HCT116 (cell line): ENCODE measurements around the gene CD9. TPM values are rescaled to one million over a fixed set of nuclear protein-coding genes. Genes with fewer than 3 reads are reported as not detected.

Experiments
- ATAC-seq: fragments of 200-7000 bp; cut with Tn5 transposase; 2 replicates; pipeline ENCODE4 v1.9.1; 2020; ENCODE audit warnings: mild to moderate bottlenecking, moderate library complexity
- BruUV-seq: library from RNA; stranded (reverse); fragments of 400-500 nt; replicated peaks from 2 replicates; lab custom pipeline; 2021; lab: Mats Ljungman, UMichigan
- CTCF ChIA-PET: fragments of 300-600 bp; sonication (Branson Sonifier 250); formaldehyde crosslinking; loops from one replicate; lab custom pipeline; 2021; ENCODE audit warnings: antibody characterized with exemption; lab: Charles Lee
- POLR2A ChIA-PET: fragments of 300-600, 350-600 bp; sonication (Branson Sonifier 250); formaldehyde crosslinking; loops from one replicate; lab custom pipeline; 2021; ENCODE audit warnings: antibody characterized with exemption; lab: Charles Lee
- RAD21 ChIA-PET, 2 experiments: fragments of 300-600 bp; sonication (Branson Sonifier 250); formaldehyde crosslinking; loops; one replicate each; lab custom pipeline; 2023; ENCODE audit warnings: low total read pairs in 2 of 2; ENCODE audit not compliant: uncharacterized antibody in 2 of 2, unreplicated experiment in 2 of 2, low non-redundant PET in 1 of 2; lab: Charles Lee
- DNase-seq: peaks from one replicate; pipeline ENCODE4 v3.0.0-alpha.2; 2010; ENCODE audit warnings: low read depth, low spot score
- H2AFZ ChIP-seq: fragments of 200-600 bp; shearing (Covaris generic), sonication (generic); 2 replicates; pipeline ENCODE4 v1.6.1; 2017; ENCODE audit warnings: low read depth, mixed run types, mixed read lengths, antibody characterized with exemption, low read length; ENCODE audit not compliant: poor library complexity, severe bottlenecking
- H3K27ac ChIP-seq: 2 replicates; pipeline ENCODE4 v1.5.1; 2012; ENCODE audit warnings: low read depth, low read length
- H3K27me3 ChIP-seq: fragments of 200-600 bp; sonication (generic); 2 replicates; pipeline ENCODE4 v1.6.1; 2016; ENCODE audit warnings: mixed run types, low read length, mixed read lengths; ENCODE audit not compliant: insufficient read depth
- H3K36me3 ChIP-seq, 2 experiments: fragments of 200-500 bp in 1 of 2; fragments of 200-600 bp in 1 of 2; sonication (Bioruptor generic) in 1 of 2; sonication (generic) in 1 of 2; 2 replicates each; pipeline versions ENCODE4 v1.5.1 to v1.6.1; 2014 to 2016; ENCODE audit warnings: low read length in 2 of 2, inconsistent platforms in 1 of 2, mixed read lengths in 1 of 2, mixed run types in 1 of 2; ENCODE audit not compliant: insufficient read depth in 2 of 2, control insufficient read depth in 1 of 2
- H3K4me1 ChIP-seq, 2 experiments: fragments of 200-600 bp in 1 of 2; sonication (generic) in 1 of 2; 2 replicates each; pipeline versions ENCODE4 v1.5.1 to v1.6.1; 2012 to 2017; ENCODE audit warnings: low read length in 2 of 2, inconsistent platforms in 1 of 2, mild to moderate bottlenecking in 1 of 2, mixed read lengths in 1 of 2, mixed run types in 1 of 2, moderate library complexity in 1 of 2; ENCODE audit not compliant: insufficient read depth in 2 of 2, control insufficient read depth in 1 of 2
- H3K4me2 ChIP-seq: fragments of 200-600 bp; sonication (generic); 2 replicates; pipeline ENCODE4 v1.6.1; 2017; ENCODE audit warnings: mixed run types, low read length, mixed read lengths
- H3K4me3 ChIP-seq, 2 experiments: fragments of 200-600 bp in 1 of 2; sonication (generic) in 1 of 2; replicated peaks in 1 of 2; 2 replicates each; pipeline ENCODE4 v1.5.1; 2011 to 2016; ENCODE audit warnings: low read length in 2 of 2, control low read depth in 1 of 2, low read depth in 1 of 2, mild to moderate bottlenecking in 1 of 2, mixed read lengths in 1 of 2, mixed run types in 1 of 2
- H3K79me2 ChIP-seq: fragments of 200-600 bp; sonication (generic); 2 replicates; pipeline ENCODE4 v1.6.1; 2017; ENCODE audit warnings: mild to moderate bottlenecking, mixed run types, low read length, moderate library complexity, mixed read lengths; ENCODE audit not compliant: insufficient read depth
- H3K9ac ChIP-seq: fragments of 200-600 bp; sonication (generic); 2 replicates; pipeline ENCODE4 v1.6.1; 2016; ENCODE audit warnings: low read length, mixed read lengths
- H3K9me2 ChIP-seq: fragments of 200-600 bp; sonication (generic), shearing (Covaris generic); 2 replicates; pipeline ENCODE4 v1.6.1; 2017; ENCODE audit warnings: mixed run types, mild to moderate bottlenecking, moderate library complexity; ENCODE audit not compliant: insufficient read depth
- H3K9me3 ChIP-seq, 2 experiments: fragments of 200-500 bp in 1 of 2; fragments of 200-600 bp in 1 of 2; sonication (Bioruptor generic) in 1 of 2; sonication (generic) in 1 of 2; 2 replicates each; pipeline ENCODE4 v1.6.1; 2014 to 2017; ENCODE audit warnings: low read length in 2 of 2, mixed read lengths in 2 of 2, inconsistent platforms in 1 of 2, low read depth in 1 of 2, mild to moderate bottlenecking in 1 of 2, mixed run types in 1 of 2, moderate library complexity in 1 of 2; ENCODE audit not compliant: control insufficient read depth in 1 of 2, insufficient read depth in 1 of 2
- H4K20me1 ChIP-seq: fragments of 200-600 bp; sonication (generic), shearing (Covaris generic); 2 replicates; pipeline ENCODE4 v1.6.1; 2017; ENCODE audit warnings: mixed run types, mild to moderate bottlenecking, moderate library complexity; ENCODE audit not compliant: insufficient read depth
- CBX3 ChIP-seq: IDR thresholded peaks from 2 replicates; pipeline ENCODE4 v1.6.1; 2012; ENCODE audit warnings: low read depth
- CEBPB ChIP-seq: IDR thresholded peaks from 2 replicates; pipeline ENCODE4 v1.6.1; 2012; ENCODE audit warnings: low read depth
- EGR1 ChIP-seq: IDR thresholded peaks from 2 replicates; pipeline ENCODE4 v1.6.1; 2012; ENCODE audit warnings: low read depth
- EZH2 ChIP-seq: fragments of 200-600 bp; sonication (generic); IDR thresholded peaks from 2 replicates; pipeline ENCODE4 v1.6.1; 2017; ENCODE audit warnings: antibody characterized with exemption, mixed run types
- EZH2phosphoT487 ChIP-seq: fragments of 200-600 bp; IDR thresholded peaks from 2 replicates; pipeline ENCODE4 v1.6.1; 2018; ENCODE audit warnings: antibody characterized with exemption, borderline replicate concordance
- FOSL1 ChIP-seq: IDR thresholded peaks from 2 replicates; pipeline ENCODE4 v1.6.1; 2012; ENCODE audit warnings: low read depth
- JUND ChIP-seq: IDR thresholded peaks from 2 replicates; pipeline ENCODE4 v1.6.1; 2012
- POLR2A ChIP-seq: IDR thresholded peaks from 2 replicates; pipeline ENCODE4 v1.7.0; 2011; ENCODE audit warnings: borderline replicate concordance; ENCODE audit not compliant: insufficient read depth, insufficient read length; ENCODE audit errors: extremely low read depth
- POLR2AphosphoS5 ChIP-seq: IDR thresholded peaks from 2 replicates; pipeline ENCODE4 v1.6.1; 2011; ENCODE audit warnings: mild to moderate bottlenecking, low read depth, low read length, moderate library complexity
- SIN3A ChIP-seq: IDR thresholded peaks from 2 replicates; pipeline ENCODE4 v1.6.1; 2012; ENCODE audit warnings: low read depth
- SP1 ChIP-seq: IDR thresholded peaks from 2 replicates; pipeline ENCODE4 v1.6.1; 2012; ENCODE audit warnings: low read depth
- SRF ChIP-seq: IDR thresholded peaks from 2 replicates; pipeline ENCODE4 v1.6.1; 2012; ENCODE audit warnings: low read depth
- TCF7L2 ChIP-seq: IDR thresholded peaks from 2 replicates; pipeline ENCODE4 v1.7.0; 2011; ENCODE audit warnings: borderline replicate concordance, inconsistent platforms; ENCODE audit not compliant: insufficient read depth, insufficient read length; ENCODE audit errors: extremely low read depth
- ZFX ChIP-seq: fragments of 450-650 bp; IDR thresholded peaks from 2 replicates; pipeline ENCODE4 v1.6.1; 2017
- ZNF274 ChIP-seq: fragments of 200-500 bp; sonication (Bioruptor generic); IDR thresholded peaks from 2 replicates; pipeline ENCODE4 v1.6.1; 2014; ENCODE audit warnings: mild to moderate bottlenecking, low read depth, low read length, inconsistent platforms
- intact Hi-C: fragments of 100-400 bp; cut with micrococcal nuclease; formaldehyde crosslinking; loops from 2 replicates; pipeline ENCODE4 v1.10.0; 2022
- total RNA-seq: library from RNA; stranded (reverse); gene quantifications from one replicate; pipeline ENCODE4 v1.2.1, GENCODE V29; 2021; ENCODE audit not compliant: unreplicated experiment
- TF ChIP-seq, protein P1 (sequence below): IDR thresholded peaks from 2 replicates; pipeline ENCODE4 v1.6.1; 2012
- TF ChIP-seq, protein P2 (sequence below): IDR thresholded peaks from 2 replicates; pipeline ENCODE4 v1.6.1; 2011; ENCODE audit warnings: mild to moderate bottlenecking, low read length, moderate library complexity; ENCODE audit not compliant: insufficient replicate concordance; ENCODE audit errors: extremely low read depth
- TF ChIP-seq, protein P3 (sequence below): IDR thresholded peaks from 2 replicates; pipeline ENCODE4 v1.6.1; 2012
- TF ChIP-seq, protein P4 (sequence below), 3 experiments: fragments of 200-600 bp in 1 of 3; sonication (generic) in 1 of 3; IDR thresholded peaks in 2 of 3; conservative IDR thresholded peaks in 1 of 3; 2 replicates each; pipeline ENCODE4 v1.5.1; 2012 to 2017; ENCODE audit warnings: low read depth in 2 of 3, low read length in 2 of 3, antibody characterized with exemption in 1 of 3, borderline replicate concordance in 1 of 3, control low read depth in 1 of 3, mild to moderate bottlenecking in 1 of 3, mixed read lengths in 1 of 3, mixed run types in 1 of 3, moderate library complexity in 1 of 3; ENCODE audit not compliant: insufficient read depth in 1 of 3

The CD9 gene
- total RNA-seq, 1 experiment from 2014 or later, result 182 TPM

DNA sequence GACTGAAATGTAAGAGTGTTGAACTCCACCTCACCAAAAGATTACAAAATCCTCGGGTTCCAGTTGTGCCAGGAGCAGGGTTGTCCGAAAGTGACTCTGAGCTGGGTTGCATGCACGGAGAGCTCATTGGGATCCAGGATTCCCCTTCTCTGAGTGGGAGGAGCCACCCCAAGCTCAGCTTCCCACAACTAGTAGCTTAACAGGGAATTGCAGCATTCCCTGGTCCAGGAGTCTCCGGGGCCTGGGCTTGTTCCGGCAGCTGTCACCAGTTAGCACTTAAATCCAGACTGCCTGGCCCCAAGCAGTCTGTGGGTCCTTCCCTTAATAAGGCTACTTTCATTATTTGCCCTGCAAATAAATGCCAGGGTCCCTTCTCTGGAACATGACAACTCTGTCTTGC lies 50.1 kb downstream of the CD9 start (continued):
- TF ChIP-seq POLR2A (no peak), POLR2AphosphoS5 (no peak), SIN3A (no peak), SRF (no peak), EZH2 (no peak), FOSL1 (no peak), JUND (no peak), SP1 (no peak), CBX3 (no peak), CEBPB (no peak), EGR1 (no peak)
- TF ChIP-seq, all 23 proteins: peak for 0

DNA sequence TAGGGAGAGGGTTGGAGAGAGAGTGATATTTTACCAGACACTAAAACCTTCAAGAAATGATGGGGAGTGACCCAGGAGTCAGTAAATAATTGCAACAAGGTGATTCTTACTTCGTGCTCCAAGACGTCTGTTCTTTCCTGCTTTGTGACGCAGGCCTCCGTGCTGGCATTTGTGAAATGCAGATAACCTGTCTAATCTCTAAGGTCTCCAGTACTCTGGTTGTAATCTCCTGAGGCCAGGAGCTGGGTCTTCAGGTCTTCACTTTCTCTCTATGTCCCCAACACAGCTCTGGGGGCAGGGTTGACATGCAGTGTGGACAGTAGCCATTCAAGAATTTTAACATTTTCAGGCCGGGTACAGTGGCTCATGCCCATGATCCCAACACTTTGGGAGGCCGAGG lies 53.1 kb downstream of the CD9 start:
- H3K79me2 ChIP-seq, result no peaks in the 10 kb centered on the region
- RAD21 ChIA-PET, result no interaction called here
- H3K27me3 ChIP-seq, result no peaks in the 10 kb centered on the region
- CTCF ChIA-PET, result no interaction called here
- POLR2A ChIA-PET, result no interaction called here
- no TSS peak for BruUV-seq
- H3K36me3 ChIP-seq, result no peaks in the 10 kb centered on the region
- H4K20me1 ChIP-seq, result no peaks in the 10 kb centered on the region
- no peak overlapping the region for H3K9ac ChIP-seq
- DNase-seq, result no peak
- no peaks in the 10 kb centered on the region for H3K9me2 ChIP-seq
- H3K27ac ChIP-seq, result no peak overlapping the region
- intact Hi-C loops, result no loop called here
- ATAC-seq, result no peak
- no peaks in the 10 kb centered on the region for H3K4me1 ChIP-seq
- 0 out of 4 replicates have a peak, but pooled peaks cover 0 to 2% of the 10 kb centered on the region in 2 experiments for H3K9me3 ChIP-seq
- H3K4me2 ChIP-seq, result no peak overlapping the region
- no peak overlapping the region for H2AFZ ChIP-seq
- H3K4me3 ChIP-seq, result no peak overlapping the region
- no peak for TF ChIP-seq EZH2phosphoT487
- TF ChIP-seq CBX3, result no peak
- TF ChIP-seq POLR2AphosphoS5, result no peak
- no peak for TF ChIP-seq SIN3A
- TF ChIP-seq CEBPB, result no peak
- no peak for TF ChIP-seq FOSL1
- no peak for TF ChIP-seq ZNF274
- TF ChIP-seq, protein P1, sequence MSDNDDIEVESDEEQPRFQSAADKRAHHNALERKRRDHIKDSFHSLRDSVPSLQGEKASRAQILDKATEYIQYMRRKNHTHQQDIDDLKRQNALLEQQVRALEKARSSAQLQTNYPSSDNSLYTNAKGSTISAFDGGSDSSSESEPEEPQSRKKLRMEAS, result no peak
- TF ChIP-seq SRF, result no peak
- TF ChIP-seq, protein P2, sequence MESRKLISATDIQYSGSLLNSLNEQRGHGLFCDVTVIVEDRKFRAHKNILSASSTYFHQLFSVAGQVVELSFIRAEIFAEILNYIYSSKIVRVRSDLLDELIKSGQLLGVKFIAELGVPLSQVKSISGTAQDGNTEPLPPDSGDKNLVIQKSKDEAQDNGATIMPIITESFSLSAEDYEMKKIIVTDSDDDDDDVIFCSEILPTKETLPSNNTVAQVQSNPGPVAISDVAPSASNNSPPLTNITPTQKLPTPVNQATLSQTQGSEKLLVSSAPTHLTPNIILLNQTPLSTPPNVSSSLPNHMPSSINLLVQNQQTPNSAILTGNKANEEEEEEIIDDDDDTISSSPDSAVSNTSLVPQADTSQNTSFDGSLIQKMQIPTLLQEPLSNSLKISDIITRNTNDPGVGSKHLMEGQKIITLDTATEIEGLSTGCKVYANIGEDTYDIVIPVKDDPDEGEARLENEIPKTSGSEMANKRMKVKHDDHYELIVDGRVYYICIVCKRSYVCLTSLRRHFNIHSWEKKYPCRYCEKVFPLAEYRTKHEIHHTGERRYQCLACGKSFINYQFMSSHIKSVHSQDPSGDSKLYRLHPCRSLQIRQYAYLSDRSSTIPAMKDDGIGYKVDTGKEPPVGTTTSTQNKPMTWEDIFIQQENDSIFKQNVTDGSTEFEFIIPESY, result no peak
- TF ChIP-seq EZH2, result no peak
- TF ChIP-seq TCF7L2, result no peak
- TF ChIP-seq, protein P3, sequence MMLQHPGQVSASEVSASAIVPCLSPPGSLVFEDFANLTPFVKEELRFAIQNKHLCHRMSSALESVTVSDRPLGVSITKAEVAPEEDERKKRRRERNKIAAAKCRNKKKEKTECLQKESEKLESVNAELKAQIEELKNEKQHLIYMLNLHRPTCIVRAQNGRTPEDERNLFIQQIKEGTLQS, result no peak
- TF ChIP-seq JUND, result no peak
- TF ChIP-seq, protein P4, sequence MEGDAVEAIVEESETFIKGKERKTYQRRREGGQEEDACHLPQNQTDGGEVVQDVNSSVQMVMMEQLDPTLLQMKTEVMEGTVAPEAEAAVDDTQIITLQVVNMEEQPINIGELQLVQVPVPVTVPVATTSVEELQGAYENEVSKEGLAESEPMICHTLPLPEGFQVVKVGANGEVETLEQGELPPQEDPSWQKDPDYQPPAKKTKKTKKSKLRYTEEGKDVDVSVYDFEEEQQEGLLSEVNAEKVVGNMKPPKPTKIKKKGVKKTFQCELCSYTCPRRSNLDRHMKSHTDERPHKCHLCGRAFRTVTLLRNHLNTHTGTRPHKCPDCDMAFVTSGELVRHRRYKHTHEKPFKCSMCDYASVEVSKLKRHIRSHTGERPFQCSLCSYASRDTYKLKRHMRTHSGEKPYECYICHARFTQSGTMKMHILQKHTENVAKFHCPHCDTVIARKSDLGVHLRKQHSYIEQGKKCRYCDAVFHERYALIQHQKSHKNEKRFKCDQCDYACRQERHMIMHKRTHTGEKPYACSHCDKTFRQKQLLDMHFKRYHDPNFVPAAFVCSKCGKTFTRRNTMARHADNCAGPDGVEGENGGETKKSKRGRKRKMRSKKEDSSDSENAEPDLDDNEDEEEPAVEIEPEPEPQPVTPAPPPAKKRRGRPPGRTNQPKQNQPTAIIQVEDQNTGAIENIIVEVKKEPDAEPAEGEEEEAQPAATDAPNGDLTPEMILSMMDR (IDR thresholded peaks at IDR 0.05 in 2 of 3, conservative IDR thresholded peaks at IDR 0.05 in 1 of 3; ENCODE audit: borderline replicate concordance in 1 of 3, insufficient read depth in 1 of 3, low read depth in 2 of 3, low read length in 2 of 3), result no peak
- no peak for TF ChIP-seq ZFX
